Endodermal cell (in vitro differentiated cells): Measurements from ENCODE around the gene TRAP1. TPM values are rescaled to one million over a fixed set of nuclear protein-coding genes. Genes with fewer than 3 reads are reported as not detected.
A peak's percentile ranks its signal among the peaks of the same experiment; 100 is the strongest.
"Not testable (repeated sequence)": the region's sequence is repeated elsewhere in the genome, so short reads cannot be mapped to it uniquely, and the experiment has no call there.

ENCODE experiments used
- DNase-seq: peaks from one replicate; pipeline ENCODE4 v3.0.0-alpha.2; 2017
- H3K27ac ChIP-seq: 2 replicates; pipeline ENCODE4 v1.5.1; 2013; ENCODE audit warnings: mild to moderate bottlenecking, low read depth, low read length, moderate library complexity
- H3K27me3 ChIP-seq: 2 replicates; pipeline ENCODE4 v1.6.1; 2013; ENCODE audit warnings: mild to moderate bottlenecking, low read length, moderate library complexity; ENCODE audit not compliant: insufficient read depth, control insufficient read depth, poor library complexity, severe bottlenecking
- H3K36me3 ChIP-seq: 2 replicates; pipeline ENCODE4 v1.7.0; 2013; ENCODE audit warnings: mild to moderate bottlenecking, low read length, moderate library complexity; ENCODE audit not compliant: control insufficient read depth, insufficient read depth
- H3K4me1 ChIP-seq: one replicate; pipeline ENCODE4 v1.7.0; 2013; ENCODE audit warnings: low read length; ENCODE audit not compliant: control insufficient read depth, insufficient read depth
- H3K4me3 ChIP-seq: 2 replicates; pipeline ENCODE4 v1.5.1; 2013; ENCODE audit warnings: mild to moderate bottlenecking, low read length, moderate library complexity
- H3K9ac ChIP-seq: 2 replicates; pipeline ENCODE4 v1.6.1; 2013; ENCODE audit warnings: mild to moderate bottlenecking, low read length, moderate library complexity; ENCODE audit not compliant: poor library complexity, severe bottlenecking; ENCODE audit errors: extremely low read depth
- H3K9me3 ChIP-seq: 2 replicates; pipeline ENCODE4 v1.6.1; 2013; ENCODE audit warnings: mild to moderate bottlenecking, low read length, moderate library complexity; ENCODE audit not compliant: control insufficient read depth
- H3K27ac Mint-ChIP-seq: 2 replicates; pipeline ENCODE4 v1.8.0; 2020; ENCODE audit warnings: mixed read lengths
- H3K27me3 Mint-ChIP-seq: 2 replicates; pipeline ENCODE4 v1.8.0; 2021; ENCODE audit warnings: mild to moderate bottlenecking, mixed read lengths; ENCODE audit not compliant: insufficient read depth
- H3K36me3 Mint-ChIP-seq: 2 replicates; pipeline ENCODE4 v1.8.0; 2020; ENCODE audit warnings: low read depth, mixed read lengths
- H3K4me1 Mint-ChIP-seq: 2 replicates; pipeline ENCODE4 v1.8.0; 2020; ENCODE audit warnings: mixed read lengths
- H3K4me3 Mint-ChIP-seq: 2 replicates; pipeline ENCODE4 v1.8.0; 2020; ENCODE audit warnings: mild to moderate bottlenecking, moderate library complexity, mixed read lengths
- H3K9me3 Mint-ChIP-seq: 2 replicates; pipeline ENCODE4 v1.8.0; 2020; ENCODE audit warnings: mild to moderate bottlenecking, mixed read lengths
- WGBS, 2 experiments: methylation state at CpG; one replicate each; pipeline versions ENCODE4 v1.1.5 to v1.1.7; 2013; ENCODE audit warnings: missing lambda C conversion rate in 2 of 2, mixed read lengths in 1 of 2; ENCODE audit not compliant: insufficient coverage in 1 of 2, insufficient read length in 1 of 2; 5-methylcytosine and 5-hydroxymethylcytosine counted together
- total RNA-seq, 2 donors: library from RNA; stranded (reverse); fragmentation: NEBNext Ultra II Directional in 1 of 2; extraction: Animal tissue kit (Norgen Biotek cat#: 25700) in 1 of 2; gene quantifications; 2 replicates in 1 of 2; 3 replicates in 1 of 2; pipeline ENCODE4 v1.2.1, GENCODE V29; 2021
- TF ChIP-seq, protein P1 (sequence below): fragments of 200-600 bp; sonication (generic); conservative IDR thresholded peaks from 2 replicates; pipeline ENCODE4 v1.5.0; 2021; ENCODE audit warnings: antibody characterized with exemption, mild to moderate bottlenecking

TRAP1 gene
- total RNA-seq, 2 donors from 2014 or later: 144 to 156 TPM

DNA sequence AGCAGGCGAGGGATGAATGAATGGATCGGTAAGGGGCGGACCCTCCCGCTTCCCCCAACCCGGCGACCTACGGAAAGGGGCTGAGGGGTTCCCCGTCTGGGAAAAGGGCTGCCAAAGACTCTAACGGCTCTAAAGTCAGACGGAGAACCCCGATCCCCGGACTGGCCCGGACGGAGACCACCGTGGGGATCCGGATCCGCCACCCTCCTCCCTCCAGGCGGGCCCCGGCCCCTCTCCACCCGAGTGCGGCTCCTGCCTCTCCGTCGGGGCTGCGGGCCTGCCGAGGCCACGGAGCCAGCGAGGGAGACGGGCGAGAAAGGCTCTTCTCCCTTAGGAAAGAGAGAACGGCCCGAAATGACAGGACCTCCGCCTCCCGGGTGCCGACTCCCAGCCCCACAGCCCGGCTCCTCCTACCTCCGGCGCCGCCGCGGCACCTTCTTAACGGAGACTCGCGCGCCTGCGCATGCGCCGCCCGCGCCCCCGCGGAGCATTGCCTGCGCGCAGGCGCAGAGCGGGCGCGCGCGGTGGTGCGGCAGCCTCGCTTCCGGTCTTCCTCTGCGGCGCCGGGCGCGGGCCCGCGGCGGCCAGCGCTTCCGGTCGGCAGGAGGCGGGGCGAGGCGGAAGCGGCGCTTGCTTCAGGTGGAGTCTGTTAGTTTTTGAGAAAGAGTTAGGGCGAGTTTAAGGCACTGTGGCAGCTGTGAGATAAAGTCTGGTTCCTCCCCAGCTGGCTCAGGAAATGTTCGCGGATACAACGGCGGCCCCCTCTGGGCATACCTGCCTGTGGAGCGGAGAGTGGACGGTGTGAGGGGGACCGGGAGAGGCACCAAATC is 106.0 kb downstream of the TRAP1 start, which contains the start of gene SLX4:
Gene SLX4, minus strand, starts transcription at position 461 of the 830 bp plus-strand sequence. CDS start 2,642 bp downstream, outside the sequence.
- H3K9ac ChIP-seq: peak within 1 kb of the TSS; percentile 73
- H3K27me3 Mint-ChIP-seq: no peaks in the 10 kb centered on the region
- H3K36me3 Mint-ChIP-seq: peaks cover 19% of the 10 kb centered on the region
- peaks cover 14% of the 10 kb centered on the region for H3K36me3 ChIP-seq
- no peaks in the 10 kb centered on the region for H3K4me1 ChIP-seq
- no peaks in the 10 kb centered on the region for H3K27me3 ChIP-seq
- TF ChIP-seq, protein P1, sequence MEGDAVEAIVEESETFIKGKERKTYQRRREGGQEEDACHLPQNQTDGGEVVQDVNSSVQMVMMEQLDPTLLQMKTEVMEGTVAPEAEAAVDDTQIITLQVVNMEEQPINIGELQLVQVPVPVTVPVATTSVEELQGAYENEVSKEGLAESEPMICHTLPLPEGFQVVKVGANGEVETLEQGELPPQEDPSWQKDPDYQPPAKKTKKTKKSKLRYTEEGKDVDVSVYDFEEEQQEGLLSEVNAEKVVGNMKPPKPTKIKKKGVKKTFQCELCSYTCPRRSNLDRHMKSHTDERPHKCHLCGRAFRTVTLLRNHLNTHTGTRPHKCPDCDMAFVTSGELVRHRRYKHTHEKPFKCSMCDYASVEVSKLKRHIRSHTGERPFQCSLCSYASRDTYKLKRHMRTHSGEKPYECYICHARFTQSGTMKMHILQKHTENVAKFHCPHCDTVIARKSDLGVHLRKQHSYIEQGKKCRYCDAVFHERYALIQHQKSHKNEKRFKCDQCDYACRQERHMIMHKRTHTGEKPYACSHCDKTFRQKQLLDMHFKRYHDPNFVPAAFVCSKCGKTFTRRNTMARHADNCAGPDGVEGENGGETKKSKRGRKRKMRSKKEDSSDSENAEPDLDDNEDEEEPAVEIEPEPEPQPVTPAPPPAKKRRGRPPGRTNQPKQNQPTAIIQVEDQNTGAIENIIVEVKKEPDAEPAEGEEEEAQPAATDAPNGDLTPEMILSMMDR: peak; percentile 18
- DNase-seq: peak; percentile 95
- H3K4me3 ChIP-seq: peak within 1 kb of the TSS; percentile 92
- 0% methylated on average over 30 to 86 of the region's 86 CpGs for WGBS, 2 experiments
- peak within 1 kb of the TSS; percentile 99 for H3K4me3 Mint-ChIP-seq
- peak within 1 kb of the TSS; percentile 13 for H3K27ac ChIP-seq
- H3K9me3 ChIP-seq: no peaks in the 10 kb centered on the region
- no peaks in the 10 kb centered on the region for H3K9me3 Mint-ChIP-seq
- peak within 1 kb of the TSS; percentile 98 for H3K27ac Mint-ChIP-seq
- H3K4me1 Mint-ChIP-seq: peaks cover 23% of the 10 kb centered on the region

DNA sequence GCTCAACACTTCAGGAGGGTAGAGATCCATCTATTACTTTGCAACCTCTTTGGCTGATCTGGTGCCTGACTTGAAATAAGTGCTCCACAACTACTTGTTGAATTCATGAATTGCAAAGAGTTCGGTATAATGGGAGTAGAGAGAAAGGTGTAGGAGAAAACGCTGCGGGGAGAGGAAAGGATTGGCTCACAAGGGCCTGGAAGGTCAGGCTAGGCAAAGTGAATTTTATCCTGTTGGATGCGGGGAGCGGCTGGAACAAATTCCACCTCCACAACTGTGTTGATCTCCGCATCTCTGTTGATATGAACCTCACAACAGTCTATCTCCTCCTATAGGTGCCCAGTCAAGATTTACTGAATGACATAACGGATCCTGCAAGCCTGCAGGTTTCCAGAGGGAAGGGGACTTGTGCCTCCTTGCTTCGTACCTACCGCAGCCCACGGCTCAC is 106.6 kb downstream of the TRAP1 start:
- Histone ChIP-seq H3K4me1 (no peaks in the 10 kb centered on the region), H3K9me3 (no peaks in the 10 kb centered on the region), H3K27me3 (no peaks in the 10 kb centered on the region), H3K4me3 (peak overlapping the region; percentile 92), H3K9ac (peak overlapping the region; percentile 58), H3K27ac (no peak overlapping the region), H3K36me3 (peaks cover 19% of the 10 kb centered on the region)
- H3K27me3 Mint-ChIP-seq: no peaks in the 10 kb centered on the region
- peaks cover 24% of the 10 kb centered on the region for H3K36me3 Mint-ChIP-seq
- no peak for DNase-seq
- 0 to 12% methylated on average over 3 to 10 of the region's 10 CpGs for WGBS, 2 experiments
- peak overlapping the region; percentile 32 for H3K27ac Mint-ChIP-seq
- TF ChIP-seq, protein P1: no peak
- H3K4me1 Mint-ChIP-seq: peaks cover 23% of the 10 kb centered on the region
- peak overlapping the region; percentile 99 for H3K4me3 Mint-ChIP-seq
- H3K9me3 Mint-ChIP-seq: no peaks in the 10 kb centered on the region

DNA sequence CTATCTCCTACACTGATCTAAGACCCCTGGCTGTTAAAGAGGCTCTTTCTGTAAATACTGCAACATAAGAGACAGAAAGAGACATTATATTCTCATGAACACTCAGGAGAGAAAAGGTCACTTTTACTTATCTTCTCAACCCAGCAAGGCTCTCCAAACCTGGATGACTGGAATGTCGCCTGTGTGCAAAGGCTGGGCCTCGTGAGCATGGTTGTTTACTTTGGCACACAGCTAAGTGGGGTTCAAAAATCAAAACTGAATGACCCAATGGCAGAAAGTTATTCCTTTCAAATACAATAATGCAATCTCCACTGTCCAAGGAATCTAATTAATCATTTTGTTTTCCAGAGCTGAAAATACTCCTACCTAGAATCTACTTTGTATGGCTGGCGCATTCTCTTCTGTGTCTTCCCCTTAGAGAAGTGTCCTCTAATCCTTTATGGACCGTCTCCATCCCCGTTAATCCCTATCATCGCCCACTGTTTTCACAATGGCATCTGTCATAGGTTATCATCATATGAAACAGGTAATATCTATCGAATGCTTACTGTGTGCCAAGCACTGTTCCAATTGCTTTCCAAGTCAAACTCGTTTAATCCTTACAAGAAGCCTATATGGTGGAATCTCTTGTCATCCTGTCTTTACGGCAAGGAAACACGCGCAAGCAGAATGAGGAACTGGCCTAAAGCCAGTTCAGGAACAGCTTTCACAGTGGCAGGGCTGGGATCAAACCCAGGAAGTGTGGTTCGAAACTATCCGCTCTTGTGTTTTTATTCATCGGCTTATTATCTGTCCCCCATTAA is 107.2 kb downstream of the TRAP1 start:
- H3K9me3 ChIP-seq: no peaks in the 10 kb centered on the region
- no peak overlapping the region for H3K27ac ChIP-seq
- H3K36me3 ChIP-seq: peaks cover 19% of the 10 kb centered on the region
- H3K9me3 Mint-ChIP-seq: no peaks in the 10 kb centered on the region
- DNase-seq: no peak
- no peaks in the 10 kb centered on the region for H3K4me1 ChIP-seq
- no peak overlapping the region for H3K9ac ChIP-seq
- TF ChIP-seq, protein P1: no peak
- no peaks in the 10 kb centered on the region for H3K27me3 ChIP-seq
- H3K4me1 Mint-ChIP-seq: peaks cover 23% of the 10 kb centered on the region
- no peaks in the 10 kb centered on the region for H3K27me3 Mint-ChIP-seq
- peak overlapping the region; percentile 99 for H3K4me3 Mint-ChIP-seq
- no peak overlapping the region for H3K27ac Mint-ChIP-seq
- 91 to 98% methylated on average over 14 of the region's 14 CpGs for WGBS, 2 experiments
- peak overlapping the region; percentile 92 for H3K4me3 ChIP-seq
- H3K36me3 Mint-ChIP-seq: peaks cover 26% of the 10 kb centered on the region

DNA sequence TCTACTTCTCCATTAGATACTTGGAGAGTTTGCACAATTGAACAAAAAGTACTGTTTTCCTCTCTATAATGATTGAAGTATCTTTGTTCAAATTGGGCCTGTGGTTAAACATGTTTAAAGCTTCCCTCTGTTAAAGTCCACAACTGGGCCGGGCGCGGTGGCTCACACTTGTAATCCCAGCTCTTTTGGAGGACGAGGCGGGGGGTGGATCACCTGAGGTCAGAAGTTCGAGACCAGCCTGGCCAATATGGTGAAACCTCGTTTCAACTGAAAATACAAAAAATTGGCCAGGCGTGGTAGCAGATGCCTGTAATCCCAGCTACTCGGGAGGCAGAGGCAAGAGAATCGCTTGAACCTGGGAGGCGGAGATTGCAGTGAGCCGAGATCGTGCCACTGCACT is 108.3 kb downstream of the TRAP1 start:
- H3K4me3 Mint-ChIP-seq: not testable (repeated sequence)

More for the DNA sequence above, 108.3 kb downstream of the TRAP1 start:
- H3K9ac ChIP-seq, H3K4me3 ChIP-seq, H3K27ac Mint-ChIP-seq, H3K27me3 Mint-ChIP-seq, H3K4me1 ChIP-seq, H3K9me3 Mint-ChIP-seq, H3K9me3 ChIP-seq, H3K27me3 ChIP-seq, H3K27ac ChIP-seq: not testable (repeated sequence)
- Mint-ChIP-seq H3K36me3 (peaks cover 25% of the 10 kb centered on the region), H3K4me1 (peaks cover 20% of the 10 kb centered on the region)
- 89 to 94% methylated on average over 9 to 12 of the region's 13 CpGs for whole genome bisulfite sequencing, 2 experiments
- DNase-seq: peak; percentile 12
- H3K36me3 ChIP-seq: peaks cover 19% of the 10 kb centered on the region
